Prostate gland (tissue), 2 donors: ENCODE data around the gene HOXB7. TPM values are rescaled to one million over a fixed set of nuclear protein-coding genes. Genes with fewer than 3 reads are reported as not detected.

Experiments used
- DNase-seq: peaks from one replicate; pipeline ENCODE4 v3.0.0-alpha.2; 2019; ENCODE audit warnings: low spot score
- H3K27ac ChIP-seq, 2 donors: fragments of 200-600 bp; sonication (generic); 2 replicates each; pipeline ENCODE4 v1.5.1; 2017 to 2019
- H3K27me3 ChIP-seq: fragments of 200-600 bp; sonication (generic); replicated peaks from 2 replicates; pipeline ENCODE4 v1.5.1; 2019; ENCODE audit not compliant: insufficient read depth
- H3K36me3 ChIP-seq, 2 donors: fragments of 200-600 bp; sonication (generic); 1 replicate in 1 of 2; 2 replicates in 1 of 2; pipeline versions ENCODE4 v1.5.1 to v1.8.1; 2017 to 2019
- H3K4me1 ChIP-seq: fragments of 200-600 bp; sonication (generic); replicated peaks from 2 replicates; pipeline ENCODE4 v1.5.1; 2019
- H3K4me3 ChIP-seq, 2 donors: fragments of 200-600 bp; sonication (generic); 2 replicates each; pipeline ENCODE4 v1.5.1; 2017 to 2019
- H3K9me3 ChIP-seq: fragments of 200-600 bp; sonication (generic); 2 replicates; pipeline ENCODE4 v1.5.1; 2017
- CTCF ChIP-seq, 4 experiments: fragments of 200-600 bp in 2 of 4; fragments of 450-650 bp in 2 of 4; sonication (generic) in 2 of 4; IDR thresholded peaks; 1 replicate in 3 of 4; 2 replicates in 1 of 4; pipeline ENCODE4 v1.5.1; 2016 to 2019; ENCODE audit warnings: antibody characterized with exemption in 4 of 4, mild to moderate bottlenecking in 2 of 4, moderate library complexity in 2 of 4
- POLR2A ChIP-seq: fragments of 450-650 bp; IDR thresholded peaks from one replicate; pipeline ENCODE4 v1.6.1; 2016; ENCODE audit warnings: antibody characterized with exemption, mild to moderate bottlenecking
- POLR2AphosphoS5 ChIP-seq: sonication (generic); formaldehyde crosslinking; IDR thresholded peaks from one replicate; pipeline ENCODE4 v1.6.1; 2017; ENCODE audit warnings: antibody characterized with exemption
- WGBS: methylation state at CpG from one replicate; pipeline ENCODE4 v1.1.5; 2018; 5-methylcytosine and 5-hydroxymethylcytosine counted together
- intact Hi-C: fragments of 100-400 bp; cut with DNase I; formaldehyde crosslinking; loops from one replicate; pipeline ENCODE4 v1.14.2; 2022
- total RNA-seq, 2 donors: library from RNA; depleted of rRNA; stranded (reverse); fragments of >200 nt; gene quantifications; one replicate each; pipeline ENCODE4 v1.1.0, GENCODE V29; 2016

HOXB7 gene
- total RNA-seq, 2 donors from 2014 or later: 0.73 to 3.4 TPM

- DNase-seq: no peak
- intact Hi-C loops: no loop called here
- Histone ChIP-seq H3K4me3 (no peak overlapping the region), H3K9me3 (no peaks in the 10 kb centered on the region), H3K4me1 (no peaks in the 10 kb centered on the region), H3K27me3 (peaks cover 61% of the 10 kb centered on the region), H3K36me3 (no peaks in the 10 kb centered on the region), H3K27ac (no peak overlapping the region)
- TF ChIP-seq CTCF (IDR thresholded peaks at IDR 0.05) (no peak), POLR2A (no peak), POLR2AphosphoS5 (no peak)
- 67% methylated on average over 7 of the region's 7 CpGs for WGBS
Measured at GRCh38 chr17:48631693-48632578, 21.1 kb upstream of the HOXB7 start.

DNA sequence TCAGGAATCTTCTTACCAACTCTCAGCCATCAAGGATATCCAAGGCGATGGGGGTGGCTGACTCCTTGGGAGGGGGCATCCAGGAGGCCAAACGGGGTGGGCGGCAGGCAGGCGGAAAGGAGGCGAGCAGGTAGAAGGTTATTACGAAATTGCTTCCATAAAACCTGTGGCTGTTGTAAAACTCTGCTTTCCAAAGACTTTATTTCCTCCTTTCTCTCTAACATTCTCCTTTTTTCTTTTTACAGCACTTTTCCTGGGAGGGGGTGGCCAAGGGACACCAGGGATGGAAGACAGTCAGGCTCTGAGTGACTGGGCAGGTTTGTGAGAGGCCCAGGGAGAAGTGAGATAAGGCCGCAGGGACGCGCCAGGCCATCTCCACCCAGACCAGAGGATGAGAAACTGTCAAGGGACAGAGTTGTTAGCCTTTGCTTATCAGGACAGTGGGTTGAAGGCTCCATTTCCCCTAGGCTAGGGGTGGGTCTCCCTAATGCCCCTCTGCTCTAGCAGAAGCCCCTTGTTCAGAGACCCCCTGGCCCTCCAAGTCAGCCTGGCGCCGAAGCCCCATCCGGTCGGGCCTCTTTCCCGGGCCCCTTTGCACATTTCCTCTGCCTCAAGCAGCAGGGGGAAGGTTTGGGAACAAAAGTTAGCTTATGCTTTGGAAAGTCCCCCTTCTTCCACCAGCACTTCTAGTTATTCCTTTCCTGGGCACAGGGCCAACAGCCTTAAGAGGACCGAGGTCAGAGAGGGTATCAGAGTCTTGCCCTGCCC is 20.3 kb upstream of the HOXB7 start:
- WGBS: 41% methylated on average over 15 of the region's 15 CpGs
- Histone ChIP-seq H3K27ac (no peak overlapping the region), H3K36me3 (no peaks in the 10 kb centered on the region), H3K9me3 (no peaks in the 10 kb centered on the region), H3K4me1 (no peaks in the 10 kb centered on the region), H3K27me3 (peaks cover 66% of the 10 kb centered on the region), H3K4me3 (no peak overlapping the region)
- DNase-seq: no peak
- no peak for TF ChIP-seq POLR2A
- no peak for TF ChIP-seq CTCF (IDR thresholded peaks at IDR 0.05)
- no peak for TF ChIP-seq POLR2AphosphoS5
- intact Hi-C loops: no loop called here

- intact Hi-C loops: no loop called here
- Histone ChIP-seq H3K27me3 (peaks cover 58% of the 10 kb centered on the region), H3K9me3 (no peaks in the 10 kb centered on the region), H3K36me3 (no peaks in the 10 kb centered on the region), H3K27ac (no peak overlapping the region), H3K4me3 (no peak overlapping the region), H3K4me1 (peaks cover 2% of the 10 kb centered on the region)
- WGBS: 61% methylated on average over 15 of the region's 15 CpGs
- no peak for DNase-seq
- TF ChIP-seq POLR2A (no peak), POLR2AphosphoS5 (no peak), CTCF (IDR thresholded peaks at IDR 0.05) (no peak)
Measured at GRCh38 chr17:48630009-48630924, 19.4 kb upstream of the HOXB7 start.

- WGBS: 58% methylated on average over 5 of the region's 5 CpGs
- H3K4me1 ChIP-seq: peaks cover 9% of the 10 kb centered on the region
- H3K27ac ChIP-seq: no peak overlapping the region
- TF ChIP-seq POLR2AphosphoS5: no peak
- no peak for TF ChIP-seq POLR2A
- TF ChIP-seq CTCF (IDR thresholded peaks at IDR 0.05): no peak
- H3K27me3 ChIP-seq: peaks cover 52% of the 10 kb centered on the region
- no peak overlapping the region for H3K4me3 ChIP-seq
- H3K9me3 ChIP-seq: no peaks in the 10 kb centered on the region
- DNase-seq: no peak
- intact Hi-C loops: no loop called here
- H3K36me3 ChIP-seq: no peaks in the 10 kb centered on the region
Measured at GRCh38 chr17:48629411-48629759, 18.6 kb upstream of the HOXB7 start.
